RWPE2 (cell line): ENCODE results near the gene SLC1A2.

Experiments
- ATAC-seq: fragments of 200-7000 bp; cut with Tn5 transposase; 3 replicates; pipeline ENCODE4 v1.9.1; 2021; ENCODE audit warnings: low read depth
- DNase-seq: peaks from one replicate; pipeline ENCODE4 v3.0.0-alpha.2; 2020; ENCODE audit warnings: low spot score
- H3K27ac ChIP-seq: fragments of 450-650 bp; 2 replicates; pipeline ENCODE4 v1.5.1; 2017; ENCODE audit warnings: mild to moderate bottlenecking; ENCODE audit not compliant: poor library complexity, severe bottlenecking
- H3K27me3 ChIP-seq: fragments of 250-450 bp; sonication (Bioruptor Pico); 2 replicates; pipeline ENCODE4 v1.5.1; 2021; ENCODE audit warnings: mild to moderate bottlenecking, moderate library complexity; ENCODE audit not compliant: insufficient read depth, poor library complexity, severe bottlenecking
- H3K36me3 ChIP-seq: fragments of 250-450 bp; sonication (Bioruptor Pico); 2 replicates; pipeline ENCODE4 v1.5.1; 2020; ENCODE audit warnings: low read depth, mild to moderate bottlenecking, moderate library complexity
- H3K4me1 ChIP-seq: fragments of 250-450 bp; sonication (Bioruptor Pico); 2 replicates; pipeline ENCODE4 v1.5.1; 2021; ENCODE audit warnings: mild to moderate bottlenecking, moderate library complexity; ENCODE audit not compliant: insufficient read depth, poor library complexity, severe bottlenecking
- H3K4me3 ChIP-seq: fragments of 250-450 bp; sonication (Bioruptor Pico); 2 replicates; pipeline ENCODE4 v1.5.1; 2021; ENCODE audit warnings: mild to moderate bottlenecking, moderate library complexity; ENCODE audit not compliant: severe bottlenecking
- H3K9me3 ChIP-seq: fragments of 250-450 bp; sonication (Bioruptor Pico); 2 replicates; pipeline ENCODE4 v1.5.1; 2021; ENCODE audit warnings: mild to moderate bottlenecking, moderate library complexity; ENCODE audit not compliant: severe bottlenecking
- TF ChIP-seq, protein P1 (sequence below): fragments of 450-650 bp; IDR thresholded peaks from one replicate; pipeline ENCODE4 v1.5.1; 2017; ENCODE audit warnings: mild to moderate bottlenecking, moderate library complexity; ENCODE audit not compliant: poor library complexity, severe bottlenecking

SLC1A2 gene

GRCh38 chr11:35289821-35290220 lies 129.5 kb downstream of the SLC1A2 start:
- no peak for ATAC-seq
- DNase-seq, result no peak
- Histone ChIP-seq H3K4me3 (no peak overlapping the region), H3K4me1 (peaks cover 15% of the 10 kb centered on the region), H3K27ac (peak overlapping the region; percentile 16), H3K36me3 (no peaks in the 10 kb centered on the region), H3K9me3 (no peaks in the 10 kb centered on the region), H3K27me3 (no peaks in the 10 kb centered on the region)
- TF ChIP-seq, protein P1, sequence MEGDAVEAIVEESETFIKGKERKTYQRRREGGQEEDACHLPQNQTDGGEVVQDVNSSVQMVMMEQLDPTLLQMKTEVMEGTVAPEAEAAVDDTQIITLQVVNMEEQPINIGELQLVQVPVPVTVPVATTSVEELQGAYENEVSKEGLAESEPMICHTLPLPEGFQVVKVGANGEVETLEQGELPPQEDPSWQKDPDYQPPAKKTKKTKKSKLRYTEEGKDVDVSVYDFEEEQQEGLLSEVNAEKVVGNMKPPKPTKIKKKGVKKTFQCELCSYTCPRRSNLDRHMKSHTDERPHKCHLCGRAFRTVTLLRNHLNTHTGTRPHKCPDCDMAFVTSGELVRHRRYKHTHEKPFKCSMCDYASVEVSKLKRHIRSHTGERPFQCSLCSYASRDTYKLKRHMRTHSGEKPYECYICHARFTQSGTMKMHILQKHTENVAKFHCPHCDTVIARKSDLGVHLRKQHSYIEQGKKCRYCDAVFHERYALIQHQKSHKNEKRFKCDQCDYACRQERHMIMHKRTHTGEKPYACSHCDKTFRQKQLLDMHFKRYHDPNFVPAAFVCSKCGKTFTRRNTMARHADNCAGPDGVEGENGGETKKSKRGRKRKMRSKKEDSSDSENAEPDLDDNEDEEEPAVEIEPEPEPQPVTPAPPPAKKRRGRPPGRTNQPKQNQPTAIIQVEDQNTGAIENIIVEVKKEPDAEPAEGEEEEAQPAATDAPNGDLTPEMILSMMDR, result no peak

GRCh38 chr11:35288817-35289541 lies 130.4 kb downstream of the SLC1A2 start:
- no peaks in the 10 kb centered on the region for H3K36me3 ChIP-seq
- H3K9me3 ChIP-seq, result no peaks in the 10 kb centered on the region
- TF ChIP-seq, protein P1, result no peak
- H3K4me1 ChIP-seq, result peaks cover 15% of the 10 kb centered on the region
- H3K27ac ChIP-seq, result peak overlapping the region; percentile 16
- ATAC-seq, result no peak
- H3K4me3 ChIP-seq, result no peak overlapping the region
- no peaks in the 10 kb centered on the region for H3K27me3 ChIP-seq
- no peak for DNase-seq

DNA sequence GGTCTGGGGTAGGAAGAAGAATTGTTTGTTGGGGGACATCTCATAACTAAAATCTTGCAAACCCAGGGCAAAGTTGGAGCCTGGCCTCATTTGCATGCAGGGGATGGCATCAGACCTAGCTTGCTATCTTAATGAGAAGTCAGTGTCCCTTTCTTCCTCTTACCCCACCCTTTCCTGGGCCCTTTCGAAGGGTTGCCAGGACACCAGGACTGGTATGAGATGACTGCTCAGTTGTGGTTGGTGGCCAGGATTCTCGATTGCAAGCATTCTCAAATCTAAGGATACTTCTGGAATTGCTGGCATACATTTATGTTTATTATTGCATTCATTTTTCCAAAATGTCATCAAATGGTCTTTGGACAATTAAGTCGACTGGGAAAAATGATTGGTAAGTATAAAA lies 131.0 kb downstream of the SLC1A2 start:
- Histone ChIP-seq H3K27ac (no peak overlapping the region), H3K4me3 (no peak overlapping the region), H3K4me1 (peaks cover 15% of the 10 kb centered on the region), H3K9me3 (no peaks in the 10 kb centered on the region), H3K27me3 (no peaks in the 10 kb centered on the region), H3K36me3 (no peaks in the 10 kb centered on the region)
- no peak for ATAC-seq
- no peak for DNase-seq
- TF ChIP-seq, protein P1, result no peak

- Histone ChIP-seq H3K27ac (no peak overlapping the region), H3K4me1 (peaks cover 15% of the 10 kb centered on the region), H3K27me3 (no peaks in the 10 kb centered on the region), H3K36me3 (no peaks in the 10 kb centered on the region), H3K9me3 (no peaks in the 10 kb centered on the region), H3K4me3 (no peak overlapping the region)
- no peak for DNase-seq
- ATAC-seq, result no peak
- TF ChIP-seq, protein P1, result no peak
Observed at GRCh38 chr11:35287344-35287890, 131.9 kb downstream of the SLC1A2 start.

GRCh38 chr11:35286126-35286525 lies 133.2 kb downstream of the SLC1A2 start:
- ATAC-seq, result no peak
- peaks cover 15% of the 10 kb centered on the region for H3K4me1 ChIP-seq
- TF ChIP-seq, protein P1, result no peak

More at GRCh38 chr11:35286126-35286525, 133.2 kb downstream of the SLC1A2 start:
- H3K27me3 ChIP-seq, result no peaks in the 10 kb centered on the region
- no peaks in the 10 kb centered on the region for H3K9me3 ChIP-seq
- no peak overlapping the region for H3K4me3 ChIP-seq
- H3K27ac ChIP-seq, result no peak overlapping the region
- no peak for DNase-seq
- no peaks in the 10 kb centered on the region for H3K36me3 ChIP-seq
